ENCODE results near the gene ZBTB20. TPM values are rescaled to one million over a fixed set of nuclear protein-coding genes. Genes with fewer than 3 reads are reported as not detected.
A peak's percentile ranks its signal among the peaks of the same experiment; 100 is the strongest.

The ZBTB20 gene
- total and polyA plus RNA-seq, 2 of the 4 experiments (the other 2 are of a cell fraction) = 0.75 to 14.7 TPM

DNA sequence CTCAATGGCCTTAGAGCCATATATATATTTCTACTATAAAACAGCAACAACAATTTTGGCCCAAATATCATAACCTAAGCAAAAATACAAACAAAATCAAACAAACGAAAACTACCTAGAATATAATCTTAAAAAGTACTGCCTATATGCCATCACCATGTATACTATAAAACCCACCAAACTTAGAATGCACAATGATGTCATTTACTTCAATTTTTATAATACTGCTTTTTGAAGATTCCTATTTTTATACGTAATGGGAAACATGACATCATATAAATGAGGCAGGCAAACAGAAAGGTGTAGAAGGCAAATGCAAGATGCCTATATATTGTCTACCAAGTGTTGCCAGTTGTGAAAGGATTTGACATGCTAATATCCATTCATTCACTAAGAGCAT is 550.9 kb downstream of the ZBTB20 start:
- H2AK9ac ChIP-seq (replicated peaks; ENCODE audit: low read depth, low read length, poor library complexity) = no peak overlapping the region
- H3K36me3 ChIP-seq (ENCODE audit: control insufficient read depth, insufficient read depth, low read length) = 0 out of 2 replicates have a peak, but pooled peaks cover 1% of the 10 kb centered on the region
- no peak overlapping the region for H2BK15ac ChIP-seq (ENCODE audit: low read depth, low read length)
- WGBS, 2 experiments (ENCODE audit: extremely low coverage in 2 of 2, insufficient read length in 1 of 2) = 100% methylated on average over 1 of the region's 2 CpGs; no CpG with 5 or more reads in 1 of the 2 experiments
- intact Hi-C loops (cut with micrococcal nuclease) (no loop called here), dilution Hi-C loops (cut with HindIII; ENCODE audit: low sequenced_read_pairs, unreplicated experiment) (no loop called here), in situ Hi-C loops (cut with MboI; ENCODE audit: low sequenced_read_pairs) (no loop called here)
- no peak overlapping the region for H3K14ac ChIP-seq (replicated peaks; ENCODE audit: low read depth, low read length)
- H3K56ac ChIP-seq (ENCODE audit: extremely low read depth, insufficient read depth, low read length) = no peak overlapping the region
- no peak overlapping the region for H3K4me3 ChIP-seq (ENCODE audit: insufficient read depth, low read depth, low read length)
- BruUV-seq (replicated peaks) = no TSS peak
- no peak overlapping the region for H3K23ac ChIP-seq (ENCODE audit: low read depth, low read length)
- peak overlapping the region; percentile 12; the same call in 1 of the 2 replicates for H3K18ac ChIP-seq (ENCODE audit: low read depth, low read length)
- H3K9me3 ChIP-seq (ENCODE audit: control insufficient read depth, insufficient read depth, low read length) = no peaks in the 10 kb centered on the region
- H2AK5ac ChIP-seq (ENCODE audit: low read depth, low read length) = no peak overlapping the region
- no peak overlapping the region for H2BK5ac ChIP-seq (ENCODE audit: low read depth, low read length, poor library complexity, severe bottlenecking)
- POLR2A ChIA-PET (ENCODE audit: unreplicated experiment) = interaction anchor here (0.6 kb wide), 1 partner anchor 23 kb away, joined by 7 read pairs; no protein-coding TSS in a partner anchor
- no peak overlapping the region for H2BK20ac ChIP-seq (ENCODE audit: low read depth, low read length)
- no peak overlapping the region for H3K4ac ChIP-seq (ENCODE audit: low read depth, low read length)
- TF ChIP-seq SMC3 (IDR thresholded peaks at IDR 0.05; ENCODE audit: low read depth, low read length) (no peak), RAD21 (IDR thresholded peaks at IDR 0.05; ENCODE audit: low read length) (no peak)
- peak overlapping the region in 1 of 2 experiments; percentile 35; a peak in 1 of 4 replicates for H4K8ac ChIP-seq (ENCODE audit: low read depth in 2 of 2, low read length in 2 of 2)
- no peak for DNase-seq
- no peak overlapping the region for H2AFZ ChIP-seq (replicated peaks; ENCODE audit: low read length, poor library complexity)
- no peak overlapping the region for H4K91ac ChIP-seq (ENCODE audit: insufficient read depth, low read depth, low read length)
- H3K9me1 ChIP-seq (ENCODE audit: insufficient read depth, low read length) = no peaks in the 10 kb centered on the region; the same call in 1 of the 2 replicates
- no peak overlapping the region for H3K27ac ChIP-seq (ENCODE audit: insufficient read depth, low read length)
- CTCF ChIA-PET = interaction anchor here (0.5 to 1.6 kb wide), 4 partner anchors 16 to 758 kb away, joined by 3 to 8 read pairs (median 4); partner anchors contain the start of gene GRAMD1C
- H3K9ac ChIP-seq (ENCODE audit: low read depth, low read length) = no peak overlapping the region
- H4K20me1 ChIP-seq (ENCODE audit: insufficient read depth, low read length) = no peaks in the 10 kb centered on the region
- H3K79me1 ChIP-seq (ENCODE audit: low read depth in 1 of 2, low read length in 2 of 2) = peaks cover 8 to 13% of the 10 kb centered on the region in 2 experiments; a peak in 3 of 4 replicates
- no peak overlapping the region for H3K4me2 ChIP-seq (ENCODE audit: low read depth, low read length)
- no peak overlapping the region for H4K5ac ChIP-seq (ENCODE audit: low read depth, low read length)
- no peaks in the 10 kb centered on the region for H3K27me3 ChIP-seq (ENCODE audit: control insufficient read depth, insufficient read depth, low read length)
- no peak for ATAC-seq (ENCODE audit: low read depth)
- no peak overlapping the region for H2BK120ac ChIP-seq (ENCODE audit: low read depth, low read length)
- H3K4me1 ChIP-seq (ENCODE audit: control insufficient read depth, insufficient read depth, low read length) = peaks cover 11% of the 10 kb centered on the region

Data from IMR-90 (cell line).